Dendritic cell treated with granulocyte-macrophage colony-stimulating factor and Interleukin-4, amounts not matched to agents 40 ng/mL and 50 ng/mL, for 4 days (primary cell): ENCODE measurements around the gene DRC7.

Experiments
- H3K27ac Mint-ChIP-seq: one replicate; pipeline ENCODE4 v1.8.0; 2022; ENCODE audit warnings: mild to moderate bottlenecking, mixed read lengths
- H3K27me3 Mint-ChIP-seq: one replicate; pipeline ENCODE4 v1.8.0; 2022; ENCODE audit warnings: mild to moderate bottlenecking, mixed read lengths
- H3K36me3 Mint-ChIP-seq: one replicate; pipeline ENCODE4 v1.8.0; 2022; ENCODE audit warnings: low read depth, mixed read lengths
- H3K4me1 Mint-ChIP-seq: one replicate; pipeline ENCODE4 v1.8.0; 2022; ENCODE audit warnings: low read depth, mixed read lengths
- H3K4me3 Mint-ChIP-seq: one replicate; pipeline ENCODE4 v1.8.0; 2022; ENCODE audit warnings: mild to moderate bottlenecking, moderate library complexity, mixed read lengths
- H3K9me3 Mint-ChIP-seq: one replicate; pipeline ENCODE4 v1.8.0; 2022; ENCODE audit warnings: mixed read lengths
- intact Hi-C: fragments of 100-400 bp; cut with micrococcal nuclease; formaldehyde crosslinking; loops from one replicate; pipeline ENCODE4 v1.15.0; 2022

DRC7 gene

DNA sequence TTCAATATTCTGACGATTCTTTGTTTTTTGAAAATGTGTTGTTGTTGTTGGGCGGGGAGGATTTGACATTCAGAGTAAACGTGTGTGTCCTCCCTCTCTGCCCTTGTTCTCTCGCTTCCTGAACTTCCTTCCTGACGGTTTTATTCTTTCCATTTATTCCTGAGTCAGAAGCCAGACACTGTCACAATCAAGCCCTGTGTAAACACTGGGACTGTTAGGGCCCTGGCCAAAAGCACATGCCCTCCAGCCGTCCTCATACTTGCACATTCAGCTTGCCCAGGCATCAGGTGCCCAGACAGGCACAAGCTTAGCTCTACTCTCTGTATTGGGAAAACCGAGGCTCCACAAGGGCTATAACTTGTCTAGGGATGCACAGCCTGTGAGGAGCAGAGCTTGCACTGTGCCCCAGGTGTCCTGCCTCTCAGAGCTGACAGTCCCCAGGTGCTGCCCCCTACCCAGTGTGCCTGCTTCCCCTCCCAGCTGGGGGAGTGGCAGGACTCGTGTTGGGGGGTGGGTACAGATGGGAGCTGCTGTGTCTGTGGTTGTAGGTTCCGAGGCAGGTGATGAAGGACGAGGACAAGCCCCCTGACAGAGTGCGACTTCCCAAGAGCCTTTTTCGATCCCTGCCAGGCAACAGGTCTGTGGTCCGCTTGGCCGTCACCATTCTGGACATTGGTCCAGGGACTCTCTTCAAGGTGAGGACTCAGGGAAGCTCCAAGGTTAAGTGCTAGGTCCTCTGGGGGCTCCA, 16.8 kb upstream of the DRC7 start:
- H3K27me3 Mint-ChIP-seq: peaks cover 6% of the 10 kb centered on the region
- no peaks in the 10 kb centered on the region for H3K36me3 Mint-ChIP-seq
- H3K4me3 Mint-ChIP-seq: no peak overlapping the region
- intact Hi-C loops: no loop called here
- peaks cover 32% of the 10 kb centered on the region for H3K4me1 Mint-ChIP-seq
- no peak overlapping the region for H3K27ac Mint-ChIP-seq
- no peaks in the 10 kb centered on the region for H3K9me3 Mint-ChIP-seq

DNA sequence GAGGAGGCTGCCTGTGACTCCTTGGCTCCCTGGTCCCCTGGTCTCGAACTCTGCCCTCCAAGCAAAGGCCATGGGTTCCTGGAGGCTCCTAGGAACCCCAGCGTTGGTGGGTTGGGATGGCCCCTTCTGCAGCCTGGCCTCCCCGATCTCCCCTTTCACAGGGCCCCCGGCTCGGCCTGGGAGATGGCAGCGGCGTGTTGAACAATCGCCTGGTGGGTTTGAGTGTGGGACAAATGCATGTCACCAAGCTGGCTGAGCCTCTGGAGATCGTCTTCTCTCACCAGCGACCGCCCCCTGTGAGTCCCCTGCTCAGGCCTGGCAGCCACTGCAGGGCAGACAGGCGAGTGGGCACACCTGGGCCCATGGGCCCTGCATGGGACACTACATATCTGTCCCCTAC, 15.6 kb upstream of the DRC7 start:
- Mint-ChIP-seq H3K27me3 (peaks cover 7% of the 10 kb centered on the region), H3K4me1 (peaks cover 34% of the 10 kb centered on the region), H3K9me3 (no peaks in the 10 kb centered on the region), H3K36me3 (no peaks in the 10 kb centered on the region), H3K27ac (no peak overlapping the region), H3K4me3 (no peak overlapping the region)
- intact Hi-C loops: no loop called here

DNA sequence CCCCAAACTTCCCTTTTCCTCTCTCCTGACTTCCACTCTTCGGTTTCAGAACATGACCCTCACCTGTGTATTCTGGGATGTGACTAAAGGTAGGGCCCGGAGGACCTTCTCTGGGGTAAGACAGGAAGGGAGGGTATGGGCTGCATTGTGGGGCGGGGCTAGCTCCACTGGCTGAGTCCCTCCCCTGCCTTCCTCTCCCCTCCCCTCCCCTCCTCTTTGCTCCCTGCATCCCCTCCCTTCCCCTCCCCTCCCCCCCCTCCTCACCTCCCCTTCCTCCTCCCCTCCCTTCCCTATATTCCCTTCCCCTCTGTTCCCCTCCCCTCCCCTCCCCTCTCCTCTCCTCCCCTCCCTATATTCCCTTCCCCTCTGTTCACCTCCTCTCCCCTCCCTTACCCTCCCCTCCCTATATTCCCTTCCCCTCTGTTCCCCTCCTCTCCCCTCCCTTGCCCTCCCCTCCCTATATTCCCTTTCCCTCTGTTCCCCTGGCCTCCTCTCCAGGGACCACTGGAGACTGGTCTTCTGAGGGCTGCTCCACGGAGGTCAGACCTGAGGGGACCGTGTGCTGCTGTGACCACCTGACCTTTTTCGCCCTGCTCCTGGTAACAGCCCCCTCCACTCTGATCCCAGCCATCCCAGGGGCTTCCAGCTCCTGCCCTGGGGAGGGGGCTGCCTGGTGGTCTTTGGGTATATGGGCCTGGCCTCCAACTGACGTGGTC, 14.7 kb upstream of the DRC7 start:
- no peak overlapping the region for H3K27ac Mint-ChIP-seq
- peaks cover 7% of the 10 kb centered on the region for H3K27me3 Mint-ChIP-seq
- no peaks in the 10 kb centered on the region for H3K9me3 Mint-ChIP-seq
- peaks cover 43% of the 10 kb centered on the region for H3K4me1 Mint-ChIP-seq
- intact Hi-C loops: no loop called here
- H3K36me3 Mint-ChIP-seq: no peaks in the 10 kb centered on the region
- H3K4me3 Mint-ChIP-seq: no peak overlapping the region

DNA sequence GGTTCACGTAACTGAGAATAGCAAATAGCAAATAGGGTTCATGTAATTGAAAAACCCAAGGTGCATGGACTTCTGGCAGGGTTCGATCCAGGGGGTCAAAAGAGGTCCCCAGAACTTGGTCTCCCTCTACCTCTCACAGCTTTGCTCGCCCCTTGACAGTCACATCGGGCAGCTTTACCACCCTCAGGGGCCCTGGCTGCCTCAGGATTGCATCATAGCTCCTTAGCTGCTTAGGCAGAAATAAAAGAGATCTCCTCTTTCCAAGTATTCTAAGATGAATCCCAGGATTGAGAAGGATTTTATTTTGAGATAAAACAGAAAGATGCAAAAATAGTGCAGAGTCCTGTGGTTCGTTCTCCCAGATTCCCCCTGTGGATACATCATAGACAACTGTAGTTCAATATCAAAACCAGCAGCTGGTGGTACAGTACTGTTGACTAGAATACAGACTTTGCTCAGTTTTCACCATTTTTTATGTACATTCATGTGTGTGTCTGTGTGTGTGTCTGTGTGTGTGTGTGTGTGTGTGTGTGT, 13.7 kb upstream of the DRC7 start:
- Mint-ChIP-seq H3K27ac (no peak overlapping the region), H3K4me3 (no peak overlapping the region), H3K36me3 (no peaks in the 10 kb centered on the region), H3K27me3 (peaks cover 7% of the 10 kb centered on the region), H3K9me3 (no peaks in the 10 kb centered on the region), H3K4me1 (peaks cover 37% of the 10 kb centered on the region)
- intact Hi-C loops: no loop called here

DNA sequence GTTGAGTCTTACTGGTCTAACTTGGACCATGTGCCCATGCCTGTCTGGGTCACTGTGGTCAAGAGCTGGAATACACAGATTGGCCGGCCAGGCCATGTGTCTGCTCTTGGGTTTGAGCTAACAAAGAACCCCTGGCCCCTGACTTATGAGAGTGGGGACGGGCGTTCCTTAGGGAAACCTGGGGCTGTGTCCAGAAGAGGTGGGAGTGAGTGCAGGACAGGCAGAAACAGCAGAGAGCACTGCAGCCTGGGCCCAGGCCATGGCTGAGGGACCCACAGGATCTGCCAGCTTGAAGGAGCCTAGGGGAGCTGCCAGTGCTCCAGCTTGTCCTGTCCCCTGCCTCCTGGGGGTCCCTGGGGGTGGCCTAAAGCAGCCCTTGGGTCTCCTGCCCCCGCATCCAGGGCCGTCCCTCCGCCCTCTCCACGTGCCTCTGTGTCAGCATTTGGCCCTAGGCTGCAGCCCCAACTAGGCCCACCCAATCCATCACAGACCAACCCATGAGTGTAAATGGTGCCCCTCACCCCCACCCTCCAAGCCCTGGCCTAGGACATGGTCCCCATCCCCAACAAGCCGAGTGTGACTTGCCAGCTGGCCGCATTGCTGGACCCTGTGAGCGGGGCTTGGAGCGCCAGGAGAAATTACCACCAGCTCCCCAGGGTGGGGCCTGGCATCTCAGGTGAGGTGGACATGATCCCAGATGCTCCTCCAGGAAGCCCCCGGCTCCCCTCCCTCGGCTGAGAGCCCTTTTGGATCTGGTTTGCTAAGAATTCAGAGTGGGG, 12.5 kb upstream of the DRC7 start:
- Mint-ChIP-seq H3K9me3 (no peaks in the 10 kb centered on the region), H3K36me3 (no peaks in the 10 kb centered on the region), H3K4me1 (peaks cover 31% of the 10 kb centered on the region), H3K27me3 (peaks cover 10% of the 10 kb centered on the region), H3K27ac (no peak overlapping the region), H3K4me3 (no peak overlapping the region)
- intact Hi-C loops: no loop called here

DNA sequence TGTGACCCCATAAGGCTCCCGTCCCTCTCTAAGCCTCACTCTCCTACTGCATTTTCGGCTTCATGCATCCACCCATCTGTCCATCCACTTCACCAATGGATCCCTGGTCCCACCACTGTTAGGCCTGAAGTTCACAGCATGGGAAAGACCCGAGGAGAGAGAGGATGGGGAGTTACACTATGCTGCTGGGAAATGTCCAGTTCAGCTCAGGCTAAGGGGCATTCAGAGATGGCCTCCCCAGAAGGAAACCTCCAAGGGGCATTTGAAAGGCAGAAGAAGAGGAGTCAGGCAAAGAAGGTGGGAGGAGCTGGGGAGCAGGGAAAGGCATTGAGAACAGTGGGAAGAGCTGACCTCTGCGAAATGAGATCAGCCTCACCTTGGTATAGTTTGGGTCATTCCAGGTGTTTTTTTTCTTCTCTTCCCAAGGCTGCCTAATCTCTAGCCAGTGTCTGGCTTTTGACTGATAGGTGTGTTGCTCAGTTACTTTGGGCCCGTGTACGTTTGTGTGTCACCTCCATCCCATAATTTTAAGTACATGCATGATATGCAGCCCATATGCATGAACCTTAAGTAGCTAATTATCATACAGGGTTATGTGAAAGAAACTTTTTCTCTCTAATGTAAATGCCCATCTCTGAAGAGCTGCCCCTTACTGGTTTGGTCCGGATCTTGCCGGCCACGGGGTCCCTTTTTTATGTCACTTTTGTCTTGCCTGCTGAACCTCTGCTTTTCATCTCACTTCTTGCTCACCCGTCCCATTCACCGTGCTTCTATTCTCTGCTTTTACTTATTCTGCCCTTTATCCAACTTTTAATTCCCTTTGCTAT, 11.6 kb upstream of the DRC7 start:
- H3K27ac Mint-ChIP-seq: no peak overlapping the region
- H3K27me3 Mint-ChIP-seq: peaks cover 7% of the 10 kb centered on the region
- no peak overlapping the region for H3K4me3 Mint-ChIP-seq
- peaks cover 31% of the 10 kb centered on the region for H3K4me1 Mint-ChIP-seq
- H3K36me3 Mint-ChIP-seq: no peaks in the 10 kb centered on the region
- intact Hi-C loops: no loop called here
- H3K9me3 Mint-ChIP-seq: no peaks in the 10 kb centered on the region

DNA sequence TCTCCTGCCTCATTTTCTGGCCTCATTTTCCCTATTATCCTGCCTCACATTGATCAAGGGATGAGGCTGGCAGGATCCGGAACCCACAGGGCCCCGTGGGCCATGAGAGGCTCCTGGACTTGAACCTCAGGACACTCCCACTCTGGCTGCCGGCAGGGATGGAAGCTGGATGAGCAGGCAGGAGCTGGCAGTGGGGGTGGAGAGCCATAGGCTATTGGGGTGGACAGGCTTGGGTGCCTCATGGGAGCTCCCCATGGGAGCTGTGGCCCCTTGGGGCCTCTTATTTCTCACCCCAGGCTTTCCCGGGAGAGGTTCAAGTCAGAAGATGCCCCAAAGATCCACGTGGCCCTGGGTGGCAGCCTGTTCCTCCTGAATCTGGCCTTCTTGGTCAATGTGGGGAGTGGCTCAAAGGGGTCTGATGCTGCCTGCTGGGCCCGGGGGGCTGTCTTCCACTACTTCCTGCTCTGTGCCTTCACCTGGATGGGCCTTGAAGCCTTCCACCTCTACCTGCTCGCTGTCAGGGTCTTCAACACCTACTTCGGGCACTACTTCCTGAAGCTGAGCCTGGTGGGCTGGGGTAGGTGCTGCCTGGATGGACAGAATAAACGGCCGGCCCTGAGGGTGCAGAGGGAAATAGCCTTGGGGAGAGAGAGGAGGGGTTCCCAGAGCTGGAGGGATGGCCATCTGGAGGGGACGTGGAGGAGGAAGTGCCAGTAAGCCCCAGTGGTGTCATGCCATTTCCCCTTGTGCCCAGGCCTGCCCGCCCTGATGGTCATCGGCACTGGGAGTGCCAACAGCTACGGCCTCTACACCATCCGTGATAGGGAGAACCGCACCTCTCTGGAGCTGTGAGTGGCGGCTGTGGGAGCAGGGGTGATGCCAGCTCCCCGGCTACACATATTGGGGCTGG, 10.7 kb upstream of the DRC7 start:
- Mint-ChIP-seq H3K27ac (peak overlapping the region; percentile 49), H3K4me1 (peaks cover 38% of the 10 kb centered on the region), H3K4me3 (no peak overlapping the region), H3K27me3 (peaks cover 10% of the 10 kb centered on the region), H3K36me3 (no peaks in the 10 kb centered on the region), H3K9me3 (no peaks in the 10 kb centered on the region)
- intact Hi-C loops: no loop called here

DNA sequence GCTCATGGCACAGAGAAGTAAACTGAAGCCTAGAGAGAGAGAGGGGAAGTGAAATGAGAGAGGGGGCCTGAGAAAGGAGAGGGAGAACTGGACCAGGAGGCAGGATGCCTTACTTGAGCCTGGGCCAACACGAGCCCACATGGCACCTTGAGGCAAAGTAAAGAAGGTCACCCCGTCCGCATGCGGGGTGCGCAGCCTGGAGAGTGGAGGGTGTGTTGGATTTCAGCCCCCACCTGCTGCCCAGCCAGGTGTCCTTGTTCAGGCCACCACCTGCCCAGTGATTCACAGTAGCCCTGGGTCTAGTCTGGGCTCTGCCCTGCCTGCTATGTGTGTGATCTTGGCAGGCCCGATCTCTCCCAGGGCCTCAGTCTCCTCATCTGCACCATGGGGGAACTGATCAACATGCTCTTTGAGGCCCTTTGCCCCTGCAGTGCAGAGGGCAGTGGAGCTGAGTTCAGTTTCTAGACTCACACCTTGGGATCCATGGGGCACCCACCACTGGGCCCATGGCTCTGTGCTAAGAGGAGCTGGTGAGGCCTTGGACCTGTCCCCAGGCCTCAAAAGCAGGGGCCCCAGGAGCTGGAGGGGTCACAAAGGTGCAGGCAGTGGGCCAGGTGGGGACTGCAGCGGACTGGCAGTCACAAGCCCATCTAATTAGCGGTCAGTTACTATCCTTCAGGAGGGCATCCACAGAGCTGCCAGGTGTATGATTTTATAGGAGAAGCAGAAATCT, 9.8 kb upstream of the DRC7 start:
- Mint-ChIP-seq H3K27me3 (peaks cover 16% of the 10 kb centered on the region), H3K9me3 (no peaks in the 10 kb centered on the region), H3K4me3 (no peak overlapping the region), H3K27ac (peak overlapping the region; percentile 49), H3K4me1 (peaks cover 42% of the 10 kb centered on the region), H3K36me3 (no peaks in the 10 kb centered on the region)
- intact Hi-C loops: no loop called here

DNA sequence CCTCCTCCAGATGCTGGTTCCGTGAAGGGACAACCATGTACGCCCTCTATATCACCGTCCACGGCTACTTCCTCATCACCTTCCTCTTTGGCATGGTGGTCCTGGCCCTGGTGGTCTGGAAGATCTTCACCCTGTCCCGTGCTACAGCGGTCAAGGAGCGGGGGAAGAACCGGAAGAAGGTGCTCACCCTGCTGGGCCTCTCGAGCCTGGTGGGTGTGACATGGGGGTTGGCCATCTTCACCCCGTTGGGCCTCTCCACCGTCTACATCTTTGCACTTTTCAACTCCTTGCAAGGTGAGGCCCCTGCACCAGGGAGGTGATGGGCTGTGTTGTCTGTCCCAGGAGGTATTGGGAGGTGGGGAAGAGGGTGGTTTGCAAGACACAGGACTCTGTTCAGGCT, 9.0 kb upstream of the DRC7 start:
- intact Hi-C loops: no loop called here
- no peak overlapping the region for H3K27ac Mint-ChIP-seq

DNA sequence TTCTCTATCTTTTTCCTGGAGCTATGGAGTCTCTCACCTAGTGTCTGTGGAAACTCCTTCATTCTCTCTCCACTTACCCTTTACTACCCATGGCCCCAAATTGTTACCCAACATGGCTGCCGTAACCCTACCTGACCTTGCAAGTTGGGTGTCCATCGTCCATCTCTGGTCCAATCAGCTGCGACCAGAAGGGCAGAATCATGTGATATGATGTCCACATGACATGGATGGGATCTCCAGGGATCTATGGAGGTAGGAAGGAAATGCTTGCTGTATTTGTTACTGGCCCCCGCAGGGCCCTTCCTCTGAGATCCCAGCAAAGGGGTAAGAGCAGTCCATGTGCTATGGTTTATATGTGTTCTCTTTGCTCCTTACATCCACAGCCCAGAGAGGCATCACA, 8.0 kb upstream of the DRC7 start:
- Mint-ChIP-seq H3K9me3 (no peaks in the 10 kb centered on the region), H3K27ac (no peak overlapping the region), H3K4me3 (no peak overlapping the region), H3K36me3 (no peaks in the 10 kb centered on the region), H3K4me1 (peaks cover 53% of the 10 kb centered on the region), H3K27me3 (peaks cover 16% of the 10 kb centered on the region)
- intact Hi-C loops: no loop called here

More for the DNA sequence above, 9.0 kb upstream of the DRC7 start:
- H3K36me3 Mint-ChIP-seq: no peaks in the 10 kb centered on the region
- H3K27me3 Mint-ChIP-seq: peaks cover 16% of the 10 kb centered on the region
- H3K4me1 Mint-ChIP-seq: peaks cover 46% of the 10 kb centered on the region
- H3K4me3 Mint-ChIP-seq: no peak overlapping the region
- H3K9me3 Mint-ChIP-seq: no peaks in the 10 kb centered on the region

DNA sequence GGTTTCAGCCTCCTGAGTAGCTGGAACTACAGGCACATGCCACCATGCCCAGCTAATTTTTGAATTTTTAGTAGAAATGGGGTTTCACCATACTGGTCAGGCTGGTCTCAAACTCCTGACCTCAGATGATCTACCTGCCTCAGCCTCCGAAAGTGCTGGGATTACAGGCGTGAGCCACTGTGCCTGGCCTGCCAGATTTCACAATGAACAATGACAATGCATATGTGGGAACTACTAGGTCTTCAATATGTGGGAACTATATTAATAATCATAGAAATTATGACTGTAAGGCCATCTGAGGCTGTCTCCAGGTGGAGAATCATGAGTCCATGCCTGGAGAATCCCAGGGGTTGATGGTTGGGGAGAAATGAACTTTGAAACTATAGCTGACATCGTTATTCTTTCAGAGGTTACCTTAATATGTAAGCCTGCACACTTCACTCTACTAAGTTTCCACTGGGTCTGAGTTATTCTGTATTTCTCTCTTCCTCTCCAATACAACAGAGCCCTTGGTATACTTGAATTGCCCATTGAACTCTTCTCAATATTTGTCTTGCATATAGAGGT, 7.2 kb upstream of the DRC7 start:
- Mint-ChIP-seq H3K27me3 (peaks cover 16% of the 10 kb centered on the region), H3K9me3 (no peaks in the 10 kb centered on the region), H3K27ac (no peak overlapping the region), H3K4me1 (peaks cover 53% of the 10 kb centered on the region), H3K4me3 (no peak overlapping the region), H3K36me3 (no peaks in the 10 kb centered on the region)
- intact Hi-C loops: no loop called here

DNA sequence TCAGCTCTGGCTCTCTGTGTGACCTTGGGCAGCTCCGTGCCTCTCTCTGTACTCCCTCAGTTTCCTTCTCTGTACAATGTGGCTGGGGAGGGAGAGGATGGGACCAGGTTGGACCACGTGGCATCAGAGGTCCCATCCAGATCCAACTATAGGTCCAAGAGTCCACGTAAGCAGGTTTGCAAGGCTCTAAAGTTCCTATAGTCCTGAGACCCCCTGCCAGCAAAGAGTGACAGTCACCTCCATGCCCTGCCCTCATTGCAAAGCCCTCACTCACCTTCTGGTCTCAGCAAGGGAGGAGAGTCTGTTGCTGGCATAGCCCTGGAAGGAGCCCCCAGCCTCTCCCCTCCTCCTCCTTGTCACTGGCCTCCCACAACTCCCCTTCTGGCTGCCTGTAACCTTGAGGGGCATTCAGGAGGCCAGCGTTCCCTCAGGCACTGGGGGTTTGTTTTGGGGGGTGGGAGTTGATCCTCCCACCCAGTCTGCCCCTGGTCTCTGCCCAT, 6.1 kb upstream of the DRC7 start:
- peaks cover 53% of the 10 kb centered on the region for H3K4me1 Mint-ChIP-seq
- H3K27me3 Mint-ChIP-seq: peaks cover 14% of the 10 kb centered on the region
- no peak overlapping the region for H3K4me3 Mint-ChIP-seq
- intact Hi-C loops: no loop called here
- no peaks in the 10 kb centered on the region for H3K36me3 Mint-ChIP-seq
- H3K9me3 Mint-ChIP-seq: no peaks in the 10 kb centered on the region
- H3K27ac Mint-ChIP-seq: no peak overlapping the region
